Keratinocyte (primary cell): ENCODE measurements around the gene OR52R1. TPM values are rescaled to one million over a fixed set of nuclear protein-coding genes. Genes with fewer than 3 reads are reported as not detected.
"Not testable (repeated sequence)": the region's sequence is repeated elsewhere in the genome, so short reads cannot be mapped to it uniquely, and the experiment has no call there.

Experiments used
- DNase-seq: peaks from one replicate; pipeline ENCODE4 v3.0.0-alpha.2; 2011; ENCODE audit warnings: low read depth, missing footprints, low spot score
- FAIRE-seq: peaks from 2 replicates; lab custom pipeline; 2011; peaks lifted over from hg19 to GRCh38; lab: Jason Lieb, UNC
- H2AFZ ChIP-seq: 2 replicates; pipeline ENCODE4 v1.6.0; 2012; ENCODE audit warnings: low read length, control low read depth, inconsistent platforms; ENCODE audit not compliant: control insufficient read depth
- H3K27ac ChIP-seq: 2 replicates; pipeline ENCODE4 v1.5.1; 2011; ENCODE audit warnings: low read length; ENCODE audit not compliant: control insufficient read depth, insufficient read depth
- H3K27me3 ChIP-seq: 3 replicates; pipeline ENCODE4 v1.6.0; 2011; ENCODE audit warnings: low read length; ENCODE audit not compliant: control insufficient read depth, insufficient read depth; ENCODE audit errors: extremely low read depth
- H3K36me3 ChIP-seq, 2 experiments: 2 replicates in 1 of 2; 3 replicates in 1 of 2; pipeline ENCODE4 v1.5.1; 2011; ENCODE audit warnings: low read length in 2 of 2, mild to moderate bottlenecking in 1 of 2; ENCODE audit not compliant: control insufficient read depth in 2 of 2, insufficient read depth in 2 of 2; ENCODE audit errors: extremely low read depth in 1 of 2
- H3K4me1 ChIP-seq: 3 replicates; pipeline ENCODE4 v1.5.1; 2011; ENCODE audit warnings: low read length; ENCODE audit not compliant: control insufficient read depth, insufficient read depth; ENCODE audit errors: extremely low read depth
- H3K4me2 ChIP-seq: 3 replicates; pipeline ENCODE4 v1.6.0; 2011; ENCODE audit warnings: low read depth, low read length; ENCODE audit not compliant: control insufficient read depth, insufficient read depth; ENCODE audit errors: extremely low read depth
- H3K4me3 ChIP-seq, 3 experiments: fragments of 200-600 bp in 1 of 3; sonication (generic) in 1 of 3; 2 replicates in 2 of 3; 3 replicates in 1 of 3; pipeline ENCODE4 v1.5.1; 2011 to 2016; ENCODE audit warnings: low read length in 3 of 3, mild to moderate bottlenecking in 3 of 3, control low read depth in 2 of 3, inconsistent platforms in 1 of 3, low read depth in 1 of 3, mixed read lengths in 1 of 3, mixed run types in 1 of 3, moderate library complexity in 1 of 3; ENCODE audit not compliant: control insufficient read depth in 2 of 3, insufficient read depth in 2 of 3; ENCODE audit errors: extremely low read depth in 1 of 3
- H3K79me2 ChIP-seq: 2 replicates; pipeline ENCODE4 v1.6.0; 2012; ENCODE audit warnings: low read length; ENCODE audit not compliant: control insufficient read depth, insufficient read depth
- H3K9ac ChIP-seq: 3 replicates; pipeline ENCODE4 v1.6.0; 2011; ENCODE audit warnings: low read length; ENCODE audit not compliant: control insufficient read depth, insufficient read depth; ENCODE audit errors: extremely low read depth
- H3K9me1 ChIP-seq: 3 replicates; pipeline ENCODE4 v1.6.0; 2011; ENCODE audit warnings: low read length; ENCODE audit not compliant: control insufficient read depth, insufficient read depth; ENCODE audit errors: extremely low read depth
- H3K9me3 ChIP-seq: 2 replicates; pipeline ENCODE4 v1.5.1; 2012; ENCODE audit warnings: low read depth, low read length; ENCODE audit not compliant: control insufficient read depth
- H4K20me1 ChIP-seq: 3 replicates; pipeline ENCODE4 v1.6.0; 2011; ENCODE audit warnings: low read length; ENCODE audit not compliant: control insufficient read depth, insufficient read depth; ENCODE audit errors: extremely low read depth
- CTCF ChIP-seq, 3 experiments: IDR thresholded peaks in 1 of 3; conservative IDR thresholded peaks in 1 of 3; optimal IDR thresholded peaks in 1 of 3; 2 replicates in 2 of 3; 3 replicates in 1 of 3; pipeline versions ENCODE3 to v1.5.1; 2011; ENCODE audit warnings: low read length in 3 of 3, mild to moderate bottlenecking in 3 of 3, moderate library complexity in 2 of 3, control low read depth in 1 of 3, inconsistent platforms in 1 of 3; ENCODE audit not compliant: insufficient read depth in 2 of 3; ENCODE audit errors: extremely low read depth in 1 of 3
- EZH2 ChIP-seq: IDR thresholded peaks from one replicate; pipeline ENCODE4 v1.6.1; 2012; ENCODE audit warnings: inconsistent platforms, mild to moderate bottlenecking, low read length, moderate library complexity
- dilution Hi-C: fragments of 300-500 bp; cut with MboI; formaldehyde crosslinking; loops from one replicate; pipeline ENCODE4 v1.7.0; 2020; ENCODE audit warnings: low sequenced_read_pairs; ENCODE audit not compliant: extremely low pct_ligation_motif_present
- polyA plus RNA-seq, 5 experiments: library from polyadenylated mRNA; depleted of rRNA in 3 of 5; stranded (reverse) in 3 of 5; stranded (forward) in 1 of 5; unstranded in 1 of 5; fragments of >200 nt; gene quantifications; 1 replicate in 1 of 5; 2 replicates in 3 of 5; 3 replicates in 1 of 5; pipeline versions ENCODE4 v1.2.1 to v1.2.3, GENCODE V29; 2011 to 2012; ENCODE audit warnings: missing spikeins in 2 of 5, low read depth in 1 of 5, low replicate concordance in 1 of 5

OR52R1 gene
- polyA plus RNA-seq, 1 donor (not counting 4 experiments of a cell fraction or from before 2014, with no cell fraction given): not detected

- H3K27ac ChIP-seq: no peak overlapping the region
- no peak overlapping the region for H3K4me3 ChIP-seq
- H3K27me3 ChIP-seq: no peaks in the 10 kb centered on the region
- H4K20me1 ChIP-seq: no peaks in the 10 kb centered on the region
- FAIRE-seq (no peak), DNase-seq (no peak)
- no peaks in the 10 kb centered on the region for H3K36me3 ChIP-seq
- H2AFZ ChIP-seq: no peak overlapping the region
- no peaks in the 10 kb centered on the region for H3K4me1 ChIP-seq
- no peaks in the 10 kb centered on the region for H3K79me2 ChIP-seq
- no peak overlapping the region for H3K9ac ChIP-seq
- dilution Hi-C loops: no loop called here
- TF ChIP-seq CTCF (optimal IDR thresholded peaks at IDR 0.05 in 1 of 3, IDR thresholded peaks at IDR 0.05 in 1 of 3, conservative IDR thresholded peaks at IDR 0.05 in 1 of 3; ENCODE audit: extremely low read depth in 1 of 3, insufficient read depth in 2 of 3, low read length in 3 of 3) (no peak), EZH2 (no peak)
- H3K9me3 ChIP-seq: no peaks in the 10 kb centered on the region
- no peak overlapping the region for H3K4me2 ChIP-seq
- no peaks in the 10 kb centered on the region for H3K9me1 ChIP-seq
Measured at GRCh38 chr11:4808476-4808875, 4.3 kb upstream of the OR52R1 start.

- H3K27me3 ChIP-seq, H3K9me3 ChIP-seq, H3K9ac ChIP-seq, H3K4me3 ChIP-seq, H3K36me3 ChIP-seq, H3K4me2 ChIP-seq, H3K79me2 ChIP-seq, H4K20me1 ChIP-seq, H2AFZ ChIP-seq, FAIRE-seq, dilution Hi-C loops, DNase-seq, H3K9me1 ChIP-seq, H3K27ac ChIP-seq, H3K4me1 ChIP-seq: not testable (repeated sequence)
Measured at GRCh38 chr11:4801316-4801715, 2.9 kb downstream of the OR52R1 start.

- TF ChIP-seq CTCF (optimal IDR thresholded peaks at IDR 0.05 in 1 of 3, IDR thresholded peaks at IDR 0.05 in 1 of 3, conservative IDR thresholded peaks at IDR 0.05 in 1 of 3; ENCODE audit: extremely low read depth in 1 of 3, insufficient read depth in 2 of 3, low read length in 3 of 3) (no peak), EZH2 (no peak)
- no peaks in the 10 kb centered on the region for H3K9me1 ChIP-seq
- H3K4me3 ChIP-seq: no peak overlapping the region
- no peak overlapping the region for H3K4me2 ChIP-seq
- H3K9me3 ChIP-seq: no peaks in the 10 kb centered on the region
- no peak overlapping the region for H2AFZ ChIP-seq
- no peak overlapping the region for H3K9ac ChIP-seq
- dilution Hi-C loops: no loop called here
- no peak overlapping the region for H3K27ac ChIP-seq
- H3K36me3 ChIP-seq: no peaks in the 10 kb centered on the region
- DNase-seq: no peak
- no peaks in the 10 kb centered on the region for H4K20me1 ChIP-seq
- no peaks in the 10 kb centered on the region for H3K4me1 ChIP-seq
- FAIRE-seq: no peak
- no peaks in the 10 kb centered on the region for H3K79me2 ChIP-seq
- H3K27me3 ChIP-seq: no peaks in the 10 kb centered on the region
Measured at GRCh38 chr11:4798427-4799183, 5.6 kb downstream of the OR52R1 start.
